Peyer's patch (tissue), 4 donors: ENCODE measurements around the gene NOC3L.

ENCODE experiments used
- POLR2A ChIP-seq, 2 donors: fragments of 450-650 bp; IDR thresholded peaks; one replicate each; pipeline ENCODE4 v1.5.1; 2017; ENCODE audit warnings: antibody characterized with exemption in 2 of 2, mild to moderate bottlenecking in 2 of 2, moderate library complexity in 2 of 2
- TF ChIP-seq, protein P1 (sequence below), 6 experiments: fragments of 450-650 bp in 4 of 6; fragments of 200-600 bp in 2 of 6; sonication (generic) in 1 of 6; IDR thresholded peaks; one replicate each; pipeline ENCODE4 v1.5.1; 2017 to 2019; ENCODE audit warnings: antibody characterized with exemption in 6 of 6, mild to moderate bottlenecking in 3 of 6, moderate library complexity in 1 of 6

DNA sequence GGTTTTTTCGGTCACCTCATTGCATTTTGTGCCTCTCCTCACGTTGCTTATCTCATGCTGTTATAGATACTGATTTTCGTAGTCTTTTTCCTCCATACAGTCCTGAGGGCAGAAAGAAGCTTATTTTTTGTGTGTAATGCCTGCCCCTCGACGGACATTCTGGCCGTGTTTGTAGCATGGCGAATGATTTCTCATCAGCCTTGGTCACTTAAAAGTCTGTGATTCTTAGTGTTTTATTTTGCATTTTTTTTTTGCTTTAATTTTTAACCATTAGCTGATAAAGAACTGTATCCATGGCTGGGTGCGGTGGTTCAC lies 469 bp upstream of the NOC3L start:
- TF ChIP-seq, protein P1, sequence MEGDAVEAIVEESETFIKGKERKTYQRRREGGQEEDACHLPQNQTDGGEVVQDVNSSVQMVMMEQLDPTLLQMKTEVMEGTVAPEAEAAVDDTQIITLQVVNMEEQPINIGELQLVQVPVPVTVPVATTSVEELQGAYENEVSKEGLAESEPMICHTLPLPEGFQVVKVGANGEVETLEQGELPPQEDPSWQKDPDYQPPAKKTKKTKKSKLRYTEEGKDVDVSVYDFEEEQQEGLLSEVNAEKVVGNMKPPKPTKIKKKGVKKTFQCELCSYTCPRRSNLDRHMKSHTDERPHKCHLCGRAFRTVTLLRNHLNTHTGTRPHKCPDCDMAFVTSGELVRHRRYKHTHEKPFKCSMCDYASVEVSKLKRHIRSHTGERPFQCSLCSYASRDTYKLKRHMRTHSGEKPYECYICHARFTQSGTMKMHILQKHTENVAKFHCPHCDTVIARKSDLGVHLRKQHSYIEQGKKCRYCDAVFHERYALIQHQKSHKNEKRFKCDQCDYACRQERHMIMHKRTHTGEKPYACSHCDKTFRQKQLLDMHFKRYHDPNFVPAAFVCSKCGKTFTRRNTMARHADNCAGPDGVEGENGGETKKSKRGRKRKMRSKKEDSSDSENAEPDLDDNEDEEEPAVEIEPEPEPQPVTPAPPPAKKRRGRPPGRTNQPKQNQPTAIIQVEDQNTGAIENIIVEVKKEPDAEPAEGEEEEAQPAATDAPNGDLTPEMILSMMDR (IDR thresholded peaks at IDR 0.05): no peak
- TF ChIP-seq POLR2A (IDR thresholded peaks at IDR 0.05): no peak
